Measurements from ENCODE around the gene ARHGEF9. TPM values are rescaled to one million over a fixed set of nuclear protein-coding genes. Genes with fewer than 3 reads are reported as not detected.

Gene ARHGEF9
- total RNA-seq, 1 experiment from 2014 or later, result 8.3 TPM

- Histone ChIP-seq H3K4me3 (ENCODE audit: low read length) (no peak overlapping the region), H3K27ac (ENCODE audit: low read length) (no peak overlapping the region), H2AFZ (ENCODE audit: low read length) (no peak overlapping the region), H3F3A (ENCODE audit: low read length, unreplicated experiment) (no peaks in the 10 kb centered on the region), H3K9me2 (replicated peaks; ENCODE audit: low read length) (no peaks in the 10 kb centered on the region), H3K27me3 (ENCODE audit: low read length) (no peaks in the 10 kb centered on the region), H3K79me2 (ENCODE audit: low read length) (no peaks in the 10 kb centered on the region), H3K36me3 (ENCODE audit: low read depth, low read length) (no peaks in the 10 kb centered on the region), H3K4me2 (ENCODE audit: low read length) (no peak overlapping the region), H3K9me3 (ENCODE audit: low read length) (no peaks in the 10 kb centered on the region), H3K9ac (ENCODE audit: low read length) (no peak overlapping the region), H3K4me1 (ENCODE audit: insufficient read depth, low read length) (no peaks in the 10 kb centered on the region), H4K20me1 (ENCODE audit: low read length) (no peaks in the 10 kb centered on the region)
- intact Hi-C loops (cut with micrococcal nuclease), result no loop called here
- ChIA-PET CTCF (no interaction called here), POLR2A (ENCODE audit: unreplicated experiment) (no interaction called here)
- ATAC-seq (no peak), DNase-seq (no peak)
- no TSS peak for BruUV-seq (replicated peaks)
- TF ChIP-seq EZH2phosphoT487 (IDR thresholded peaks at IDR 0.05; ENCODE audit: borderline replicate concordance, low read length) (no peak), EZH2 (IDR thresholded peaks at IDR 0.05; ENCODE audit: low read length, unreplicated experiment) (no peak)
Measured at GRCh38 chrX:63738696-63739095, 46.3 kb downstream of the ARHGEF9 start.

- H3K9me3 ChIP-seq (ENCODE audit: low read length), result no peaks in the 10 kb centered on the region
- intact Hi-C loops (cut with micrococcal nuclease), result no loop called here
- no TSS peak for BruUV-seq (replicated peaks)
- POLR2A ChIA-PET (ENCODE audit: unreplicated experiment), result no interaction called here
- no peak overlapping the region for H3K9ac ChIP-seq (ENCODE audit: low read length)
- no peak overlapping the region for H2AFZ ChIP-seq (ENCODE audit: low read length)
- H3K27ac ChIP-seq (ENCODE audit: low read length), result no peak overlapping the region
- H3F3A ChIP-seq (ENCODE audit: low read length, unreplicated experiment), result no peaks in the 10 kb centered on the region
- no peaks in the 10 kb centered on the region for H3K27me3 ChIP-seq (ENCODE audit: low read length)
- H3K4me2 ChIP-seq (ENCODE audit: low read length), result no peak overlapping the region
- H3K4me1 ChIP-seq (ENCODE audit: insufficient read depth, low read length), result no peaks in the 10 kb centered on the region
- no peaks in the 10 kb centered on the region for H3K79me2 ChIP-seq (ENCODE audit: low read length)
- no peaks in the 10 kb centered on the region for H3K36me3 ChIP-seq (ENCODE audit: low read depth, low read length)
- H4K20me1 ChIP-seq (ENCODE audit: low read length), result no peaks in the 10 kb centered on the region
- H3K4me3 ChIP-seq (ENCODE audit: low read length), result no peak overlapping the region
- TF ChIP-seq EZH2 (IDR thresholded peaks at IDR 0.05; ENCODE audit: low read length, unreplicated experiment) (no peak), EZH2phosphoT487 (IDR thresholded peaks at IDR 0.05; ENCODE audit: borderline replicate concordance, low read length) (no peak), CTCF (conservative IDR thresholded peaks at IDR 0.05; ENCODE audit: low read depth, low read length) (no peak)
- DNase-seq (no peak), ATAC-seq (no peak)
- CTCF ChIA-PET, result no interaction called here
- H3K9me2 ChIP-seq (replicated peaks; ENCODE audit: low read length), result no peaks in the 10 kb centered on the region
Measured at GRCh38 chrX:63737131-63737921, 47.7 kb downstream of the ARHGEF9 start.

- POLR2A ChIA-PET (ENCODE audit: unreplicated experiment), result no interaction called here
- Histone ChIP-seq H3K27ac (ENCODE audit: low read length) (no peak overlapping the region), H3K4me3 (ENCODE audit: low read length) (no peak overlapping the region), H3K4me1 (ENCODE audit: insufficient read depth, low read length) (no peaks in the 10 kb centered on the region), H3K27me3 (ENCODE audit: low read length) (no peaks in the 10 kb centered on the region), H4K20me1 (ENCODE audit: low read length) (no peaks in the 10 kb centered on the region), H3K9me3 (ENCODE audit: low read length) (no peaks in the 10 kb centered on the region), H3K36me3 (ENCODE audit: low read depth, low read length) (no peaks in the 10 kb centered on the region), H3K9ac (ENCODE audit: low read length) (no peak overlapping the region), H3K4me2 (ENCODE audit: low read length) (no peak overlapping the region), H3K79me2 (ENCODE audit: low read length) (no peaks in the 10 kb centered on the region), H2AFZ (ENCODE audit: low read length) (no peak overlapping the region), H3F3A (ENCODE audit: low read length, unreplicated experiment) (no peaks in the 10 kb centered on the region), H3K9me2 (replicated peaks; ENCODE audit: low read length) (no peaks in the 10 kb centered on the region)
- DNase-seq, result no peak
- BruUV-seq (replicated peaks), result no TSS peak
- CTCF ChIA-PET, result no interaction called here
- intact Hi-C loops (cut with micrococcal nuclease), result no loop called here
- no peak for ATAC-seq
- no peak for TF ChIP-seq EZH2phosphoT487 (IDR thresholded peaks at IDR 0.05; ENCODE audit: borderline replicate concordance, low read length)
- TF ChIP-seq EZH2 (IDR thresholded peaks at IDR 0.05; ENCODE audit: low read length, unreplicated experiment), result no peak
- TF ChIP-seq CTCF (conservative IDR thresholded peaks at IDR 0.05; ENCODE audit: low read depth, low read length), result no peak
Measured at GRCh38 chrX:63735882-63736281, 49.1 kb downstream of the ARHGEF9 start.
